ENCODE measurements around the gene LYPD4. TPM values are rescaled to one million over a fixed set of nuclear protein-coding genes. Genes with fewer than 3 reads are reported as not detected.
"Not testable (repeated sequence)": the region's sequence is repeated elsewhere in the genome, so short reads cannot be mapped to it uniquely, and the experiment has no call there.

The LYPD4 gene
- total and polyA plus RNA-seq, 2 experiments from 2014 or later: not detected

- H3K27ac ChIP-seq: no peak within 1 kb of the TSS
- no peaks in the 10 kb centered on the region for H3K9me3 ChIP-seq (ENCODE audit: low read depth)
- no peak for DNase-seq (ENCODE audit: low read depth in 1 of 2, low spot score in 1 of 2)
- no peaks in the 10 kb centered on the region for H3K36me3 ChIP-seq
- no peak within 1 kb of the TSS for H3K4me3 ChIP-seq
- no peaks in the 10 kb centered on the region for H3K27me3 ChIP-seq
- no peak for TF ChIP-seq CTCF (IDR thresholded peaks at IDR 0.05; ENCODE audit: low read depth, low read length)
- no peaks in the 10 kb centered on the region for H3K4me1 ChIP-seq (ENCODE audit: low read depth)
Observed at GRCh38 chr19:41796362-41796761, 48.1 kb downstream of the LYPD4 start, which contains the start of gene CEACAM3. Gene CEACAM3, plus strand, starts transcription at chr19:41796587. Its CDS starts 91 bp downstream, at chr19:41796678.

- H3K27ac ChIP-seq: no peak overlapping the region
- no peaks in the 10 kb centered on the region for H3K27me3 ChIP-seq
- H3K9me3 ChIP-seq (ENCODE audit: low read depth): no peaks in the 10 kb centered on the region
- DNase-seq (ENCODE audit: low read depth in 1 of 2, low spot score in 1 of 2): peak; percentile 3 to 41
- TF ChIP-seq CTCF (IDR thresholded peaks at IDR 0.05; ENCODE audit: low read depth, low read length): peak; percentile 86
- H3K4me1 ChIP-seq (ENCODE audit: low read depth): no peaks in the 10 kb centered on the region
- no peaks in the 10 kb centered on the region for H3K36me3 ChIP-seq
- no peak overlapping the region for H3K4me3 ChIP-seq
Observed at GRCh38 chr19:41795031-41795461, 49.4 kb downstream of the LYPD4 start.

GRCh38 chr19:41793414-41793727, 51.1 kb downstream of the LYPD4 start:
- H3K4me1 ChIP-seq (ENCODE audit: low read depth): no peaks in the 10 kb centered on the region
- H3K4me3 ChIP-seq: no peak overlapping the region
- H3K36me3 ChIP-seq: no peaks in the 10 kb centered on the region
- no peak for TF ChIP-seq CTCF (IDR thresholded peaks at IDR 0.05; ENCODE audit: low read depth, low read length)
- DNase-seq (ENCODE audit: low read depth in 1 of 2, low spot score in 1 of 2): no peak
- H3K27ac ChIP-seq: no peak overlapping the region
- no peaks in the 10 kb centered on the region for H3K27me3 ChIP-seq
- no peaks in the 10 kb centered on the region for H3K9me3 ChIP-seq (ENCODE audit: low read depth)

DNA sequence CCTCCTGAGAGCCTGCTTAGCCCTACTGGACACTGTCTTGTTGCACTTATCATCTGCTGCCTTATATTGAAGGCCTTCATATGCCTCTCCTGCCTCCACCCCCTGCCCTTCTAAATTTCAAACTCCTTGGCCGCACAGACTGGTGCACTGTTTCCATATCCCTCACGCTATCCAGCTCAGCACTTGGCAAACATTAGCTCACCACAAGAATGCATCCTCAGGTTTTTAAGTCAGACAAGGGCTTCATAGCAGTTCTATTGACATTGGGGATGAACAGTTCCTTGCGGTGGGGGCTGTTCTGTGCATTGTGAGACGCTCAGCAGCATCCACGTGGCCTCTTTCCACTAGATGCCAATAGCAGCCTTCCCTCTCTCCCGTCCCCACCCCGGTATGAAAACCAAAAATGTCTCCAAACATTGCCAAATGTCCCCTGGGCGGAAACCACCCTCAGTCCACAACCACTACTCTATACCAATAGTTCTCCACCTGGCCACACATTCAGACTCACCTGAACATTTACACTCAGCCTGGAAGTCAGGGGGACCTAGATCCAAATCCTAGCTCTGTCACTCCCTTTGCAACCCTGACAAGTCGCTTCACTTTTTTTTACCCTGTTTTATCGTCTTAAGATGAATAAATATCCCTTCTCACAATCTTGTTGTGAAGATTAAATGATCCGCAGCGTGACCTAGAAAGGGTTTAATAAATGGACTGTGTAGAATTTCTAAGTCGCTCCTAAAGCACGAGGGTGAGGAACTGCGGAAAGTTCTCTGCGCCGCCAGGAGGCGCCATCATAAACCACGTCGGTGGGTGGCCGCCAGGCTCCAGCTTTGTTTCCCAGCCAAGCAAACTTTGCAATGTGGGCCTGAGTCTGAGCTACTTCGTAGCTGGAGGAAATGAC, 51.7 kb downstream of the LYPD4 start:
- peak; percentile 11 to 61 for DNase-seq (ENCODE audit: low read depth in 1 of 2, low spot score in 1 of 2)
- peak; percentile 73 for TF ChIP-seq CTCF (IDR thresholded peaks at IDR 0.05; ENCODE audit: low read depth, low read length)

DNA sequence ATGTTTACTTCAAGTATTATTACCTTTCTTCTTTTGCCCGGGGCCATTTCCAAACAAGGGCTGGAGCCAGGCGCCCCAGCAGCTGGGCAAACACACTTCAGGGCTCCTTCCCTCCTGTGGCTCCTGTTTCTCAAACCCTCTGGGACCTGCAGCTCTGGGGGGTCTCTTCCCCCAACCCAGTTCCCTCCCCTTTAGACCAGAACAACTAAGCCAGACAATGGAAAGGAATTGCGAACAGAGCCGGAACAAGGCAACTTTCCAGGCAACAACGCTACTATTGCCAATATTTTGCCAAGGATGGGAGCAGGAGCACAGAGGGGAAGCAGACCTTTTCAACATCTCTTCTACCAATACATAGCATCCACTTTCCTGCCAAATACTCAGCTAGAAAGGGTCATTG, 55.4 kb downstream of the LYPD4 start:
- not testable (repeated sequence) for H3K4me3 ChIP-seq; H3K4me1 ChIP-seq (ENCODE audit: low read depth); H3K9me3 ChIP-seq (ENCODE audit: low read depth); DNase-seq (ENCODE audit: low read depth in 1 of 2, low spot score in 1 of 2); H3K27me3 ChIP-seq; H3K27ac ChIP-seq; H3K36me3 ChIP-seq

More for the DNA sequence above, 51.7 kb downstream of the LYPD4 start:
- Histone ChIP-seq H3K9me3 (ENCODE audit: low read depth) (no peaks in the 10 kb centered on the region), H3K27me3 (no peaks in the 10 kb centered on the region), H3K27ac (no peak overlapping the region), H3K4me3 (no peak overlapping the region), H3K4me1 (ENCODE audit: low read depth) (no peaks in the 10 kb centered on the region), H3K36me3 (no peaks in the 10 kb centered on the region)

GRCh38 chr19:41788518-41788917, 56.0 kb downstream of the LYPD4 start:
- H3K9me3 ChIP-seq (ENCODE audit: low read depth); H3K36me3 ChIP-seq; DNase-seq (ENCODE audit: low read depth in 1 of 2, low spot score in 1 of 2); H3K27ac ChIP-seq; H3K27me3 ChIP-seq; H3K4me1 ChIP-seq (ENCODE audit: low read depth); H3K4me3 ChIP-seq: not testable (repeated sequence)

Other genes with a start within 250 kb of the LYPD4 start
- gene CEACAM4, start 217.6 kb downstream of the LYPD4 start, total RNA-seq: not detected in 2 replicates
- not detected in 2 replicates for gene CEACAM4, start 217.6 kb downstream of the LYPD4 start, polyA plus RNA-seq
- not detected in 2 replicates for gene CEACAM7, start 156.4 kb downstream of the LYPD4 start, total RNA-seq
- gene CEACAM7, start 156.4 kb downstream of the LYPD4 start, polyA plus RNA-seq: not detected in 2 replicates
- not detected in 2 replicates for gene CEACAM5, start 136.1 kb downstream of the LYPD4 start, total RNA-seq
- gene CEACAM5, start 136.1 kb downstream of the LYPD4 start, polyA plus RNA-seq: not detected in 2 replicates
- not detected in 2 replicates for gene CEACAM6, start 89.2 kb downstream of the LYPD4 start, total RNA-seq
- not detected in 2 replicates for gene CEACAM6, start 89.2 kb downstream of the LYPD4 start, polyA plus RNA-seq
- gene CEACAM3, start 48.1 kb downstream of the LYPD4 start, total RNA-seq: not detected in 2 replicates
- not detected in 2 replicates for gene CEACAM3, start 48.1 kb downstream of the LYPD4 start, polyA plus RNA-seq
- gene DMRTC2, start 359 bp upstream of the LYPD4 start, total RNA-seq: not detected in 2 replicates
- gene DMRTC2, start 359 bp upstream of the LYPD4 start, polyA plus RNA-seq: not detected in 2 replicates
- 1,651 and 2,830 TPM in 2 replicates for gene RPS19, start 15.6 kb upstream of the LYPD4 start, total RNA-seq
- 1,323 and 1,693 TPM in 2 replicates for gene RPS19, start 15.6 kb upstream of the LYPD4 start, polyA plus RNA-seq
- 0.11 TPM in 1 of 2 replicates, not detected in the other for gene CD79A, start 32.6 kb upstream of the LYPD4 start, total RNA-seq
- 0.22 and 0.24 TPM in 2 replicates for gene CD79A, start 32.6 kb upstream of the LYPD4 start, polyA plus RNA-seq
- 19.2 and 49.9 TPM in 2 replicates for gene ARHGEF1, start 38.5 kb upstream of the LYPD4 start, total RNA-seq
- gene ARHGEF1, start 38.5 kb upstream of the LYPD4 start, polyA plus RNA-seq: 40.1 and 68.1 TPM in 2 replicates
- gene ERFL, start 83.8 kb upstream of the LYPD4 start, total RNA-seq: 1.0 TPM in 1 of 2 replicates, not detected in the other
- gene ERFL, start 83.8 kb upstream of the LYPD4 start, polyA plus RNA-seq: 0.06 TPM in 1 of 2 replicates, not detected in the other
- 151 and 212 TPM in 2 replicates for gene RABAC1, start 114.6 kb upstream of the LYPD4 start, total RNA-seq
- 245 and 270 TPM in 2 replicates for gene RABAC1, start 114.6 kb upstream of the LYPD4 start, polyA plus RNA-seq
- 4.5 and 6.1 TPM in 2 replicates for gene ATP1A3, start 149.5 kb upstream of the LYPD4 start, total RNA-seq
- gene ATP1A3, start 149.5 kb upstream of the LYPD4 start, polyA plus RNA-seq: 8.1 and 9.9 TPM in 2 replicates
- gene GRIK5, start 225.5 kb upstream of the LYPD4 start, total RNA-seq: 9.1 and 11.8 TPM in 2 replicates
- gene GRIK5, start 225.5 kb upstream of the LYPD4 start, polyA plus RNA-seq: 3.4 and 6.3 TPM in 2 replicates
- 29.2 and 36.2 TPM in 2 replicates for gene ZNF574, start 231.5 kb upstream of the LYPD4 start, total RNA-seq
- gene ZNF574, start 231.5 kb upstream of the LYPD4 start, polyA plus RNA-seq: 23.9 and 32.5 TPM in 2 replicates

All from cardiac muscle cell (in vitro differentiated cells and primary cell).